ENCODE data around the gene GIMAP5.

DNA sequence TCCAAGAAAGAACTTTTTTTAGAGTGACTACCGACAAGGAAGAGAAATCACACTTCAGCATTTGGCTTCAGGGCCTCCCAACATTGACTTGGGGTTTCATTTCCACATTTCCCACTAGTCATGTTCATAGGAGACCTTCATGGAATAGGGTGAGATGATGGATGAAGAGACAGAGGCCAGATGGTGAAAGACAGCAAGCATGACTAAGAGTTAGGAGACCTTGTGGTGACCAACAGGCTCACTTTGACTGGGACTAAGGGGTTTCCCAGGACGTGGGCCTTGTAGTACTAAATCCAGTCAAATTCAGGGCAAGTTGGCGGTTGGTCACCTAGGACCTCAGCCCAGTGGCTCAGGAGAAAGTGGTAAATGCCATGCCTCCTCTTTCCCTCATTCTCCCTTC, 3.0 kb upstream of the GIMAP5 start:
- TF ChIP-seq, protein P1, sequence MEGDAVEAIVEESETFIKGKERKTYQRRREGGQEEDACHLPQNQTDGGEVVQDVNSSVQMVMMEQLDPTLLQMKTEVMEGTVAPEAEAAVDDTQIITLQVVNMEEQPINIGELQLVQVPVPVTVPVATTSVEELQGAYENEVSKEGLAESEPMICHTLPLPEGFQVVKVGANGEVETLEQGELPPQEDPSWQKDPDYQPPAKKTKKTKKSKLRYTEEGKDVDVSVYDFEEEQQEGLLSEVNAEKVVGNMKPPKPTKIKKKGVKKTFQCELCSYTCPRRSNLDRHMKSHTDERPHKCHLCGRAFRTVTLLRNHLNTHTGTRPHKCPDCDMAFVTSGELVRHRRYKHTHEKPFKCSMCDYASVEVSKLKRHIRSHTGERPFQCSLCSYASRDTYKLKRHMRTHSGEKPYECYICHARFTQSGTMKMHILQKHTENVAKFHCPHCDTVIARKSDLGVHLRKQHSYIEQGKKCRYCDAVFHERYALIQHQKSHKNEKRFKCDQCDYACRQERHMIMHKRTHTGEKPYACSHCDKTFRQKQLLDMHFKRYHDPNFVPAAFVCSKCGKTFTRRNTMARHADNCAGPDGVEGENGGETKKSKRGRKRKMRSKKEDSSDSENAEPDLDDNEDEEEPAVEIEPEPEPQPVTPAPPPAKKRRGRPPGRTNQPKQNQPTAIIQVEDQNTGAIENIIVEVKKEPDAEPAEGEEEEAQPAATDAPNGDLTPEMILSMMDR (IDR thresholded peaks at IDR 0.05) = no peak
- no peak for TF ChIP-seq ZFX (IDR thresholded peaks at IDR 0.05; ENCODE audit: borderline replicate concordance)

Data from 22Rv1 (cell line).